ENCODE measurements around the gene FAM136A. TPM values are rescaled to one million over a fixed set of nuclear protein-coding genes. Genes with fewer than 3 reads are reported as not detected.

Gene FAM136A
- total RNA-seq, 2 donors from 2014 or later: 26.2 to 31.1 TPM

- TF ChIP-seq CTCF (IDR thresholded peaks at IDR 0.05) (no peak), POLR2A (IDR thresholded peaks at IDR 0.05) (no peak), POLR2AphosphoS5 (IDR thresholded peaks at IDR 0.05) (no peak)
- no peak for DNase-seq (ENCODE audit: low spot score)
- intact Hi-C loops (cut with DNase I): no loop called here
- no peaks in the 10 kb centered on the region for H3K9me3 ChIP-seq
- H3K27ac ChIP-seq: no peak overlapping the region
- WGBS: 91% methylated on average over 8 of the region's 8 CpGs
- no peaks in the 10 kb centered on the region for H3K36me3 ChIP-seq
- peaks cover 15% of the 10 kb centered on the region for H3K4me1 ChIP-seq (replicated peaks)
- no peaks in the 10 kb centered on the region for H3K27me3 ChIP-seq (replicated peaks; ENCODE audit: insufficient read depth)
- H3K4me3 ChIP-seq: no peak overlapping the region
These were observed 46.1 kb downstream of the FAM136A start for GRCh38 chr2:70255637-70256314.

GRCh38 chr2:70250434-70250833 is 51.4 kb downstream of the FAM136A start:
- Histone ChIP-seq H3K36me3 (no peaks in the 10 kb centered on the region), H3K27ac (no peak overlapping the region), H3K4me3 (no peak overlapping the region), H3K4me1 (replicated peaks) (no peaks in the 10 kb centered on the region), H3K9me3 (no peaks in the 10 kb centered on the region), H3K27me3 (replicated peaks; ENCODE audit: insufficient read depth) (no peaks in the 10 kb centered on the region)
- no peak for DNase-seq (ENCODE audit: low spot score)
- WGBS: 86% methylated on average over 16 of the region's 16 CpGs
- TF ChIP-seq POLR2A (IDR thresholded peaks at IDR 0.05): no peak
- TF ChIP-seq CTCF (IDR thresholded peaks at IDR 0.05): no peak
- no peak for TF ChIP-seq POLR2AphosphoS5 (IDR thresholded peaks at IDR 0.05)
- intact Hi-C loops (cut with DNase I): no loop called here

- Histone ChIP-seq H3K27me3 (replicated peaks; ENCODE audit: insufficient read depth) (no peaks in the 10 kb centered on the region), H3K4me1 (replicated peaks) (no peaks in the 10 kb centered on the region), H3K27ac (peak within 1 kb of the TSS; percentile 97 to 99), H3K9me3 (no peaks in the 10 kb centered on the region), H3K36me3 (no peaks in the 10 kb centered on the region), H3K4me3 (peak within 1 kb of the TSS; percentile 72 to 87)
- DNase-seq (ENCODE audit: low spot score): peak; percentile 99
- TF ChIP-seq POLR2A (IDR thresholded peaks at IDR 0.05) (peak; percentile 89), CTCF (IDR thresholded peaks at IDR 0.05) (no peak), POLR2AphosphoS5 (IDR thresholded peaks at IDR 0.05) (peak; percentile 95)
- intact Hi-C loops (cut with DNase I): loop anchor here (5.0 to 10.0 kb wide), 2 partner anchors 44 to 164 kb away; partner anchors contain the start of genes PCBP1 and SNRPG
- WGBS: under 1% methylated on average over 47 of the region's 47 CpGs
These were observed 53.6 kb downstream of the FAM136A start, which contains the start of gene TIA1 for GRCh38 chr2:70248181-70248847. Gene TIA1, minus strand, starts transcription at chr2:70248628. Its CDS starts 198 bp downstream, at chr2:70248430.

GRCh38 chr2:70247364-70248180 is 54.3 kb downstream of the FAM136A start:
- TF ChIP-seq POLR2AphosphoS5 (IDR thresholded peaks at IDR 0.05): no peak
- no peak for TF ChIP-seq POLR2A (IDR thresholded peaks at IDR 0.05)
- no peak for TF ChIP-seq CTCF (IDR thresholded peaks at IDR 0.05)
- Histone ChIP-seq H3K4me3 (peak overlapping the region; percentile 72 to 87), H3K4me1 (replicated peaks) (no peaks in the 10 kb centered on the region), H3K27me3 (replicated peaks; ENCODE audit: insufficient read depth) (no peaks in the 10 kb centered on the region), H3K9me3 (no peaks in the 10 kb centered on the region), H3K27ac (peak overlapping the region; percentile 97 to 99), H3K36me3 (no peaks in the 10 kb centered on the region)
- under 1% methylated on average over 20 of the region's 20 CpGs for WGBS
- intact Hi-C loops (cut with DNase I): loop anchor here (5.0 to 10.0 kb wide), 2 partner anchors 45 to 163 kb away; partner anchors contain the start of genes PCBP1 and SNRPG
- DNase-seq (ENCODE audit: low spot score): no peak

MicroRNAs encoded within 50 kb of the gene (microRNA counts, 767-probe panel; counts per million panel counts)
- microRNA hsa-miR-1285-3p: 0 to 431 counts per million in 2 donors

Small RNA genes within 50 kb of the gene (microRNA-seq; reads per million reads assigned to microRNA genes)
- not detected for gene MIR1285-2

Small RNA genes within 50 kb of the gene (small RNA-seq; reads per million reads assigned to genes)
- gene AC016700.2 (0 reads per million in 2 donors), gene MIR1285-2 (0 reads per million in 2 donors)

Other genes with a start within 250 kb of the FAM136A start
- gene PCBP1, start 214.6 kb downstream of the FAM136A start, total RNA-seq: 100 to 1,000 TPM; 166 to 219 TPM
- gene C2orf42, start 111.0 kb downstream of the FAM136A start, total RNA-seq: 10 to 100 TPM; 23.6 to 27.9 TPM
- gene TIA1, start 53.4 kb downstream of the FAM136A start, total RNA-seq: 100 to 1,000 TPM in 1 of 2 donors, 10 to 100 TPM in 1; 65.3 to 100 TPM
- 10 to 100 TPM; 40.2 to 78.4 TPM for gene PCYOX1, start 43.9 kb downstream of the FAM136A start, total RNA-seq
- gene SNRPG, start 8.3 kb downstream of the FAM136A start, total RNA-seq: 100 to 1,000 TPM in 1 of 2 donors, 10 to 100 TPM in 1; 69.9 to 127 TPM

All from prostate gland (tissue), 2 donors.